Stimulated activated CD8-positive, alpha-beta memory T cell treated with anti-CD3 and anti-CD28 coated beads, Interleukin-15, amount 100 ng/mL, for 48 hours (primary cell): ENCODE measurements around the gene AXIN1.

Experiments used
- DNase-seq, 2 donors: peaks; one replicate each; pipeline ENCODE4 v3.0.0-alpha.2; 2020; ENCODE audit warnings: low read depth in 2 of 2

Gene AXIN1

GRCh38 chr16:242281-242680, 110.2 kb downstream of the AXIN1 start:
- DNase-seq = no peak

GRCh38 chr16:240559-240958, 112.0 kb downstream of the AXIN1 start:
- DNase-seq = no peak

GRCh38 chr16:239948-240277, 112.6 kb downstream of the AXIN1 start:
- DNase-seq = no peak
